HG02943 (cell line): ENCODE measurements around the gene HEATR5B.
A peak's percentile ranks its signal among the peaks of the same experiment; 100 is the strongest.
"Not testable (repeated sequence)": the region's sequence is repeated elsewhere in the genome, so short reads cannot be mapped to it uniquely, and the experiment has no call there.

Experiments
- ATAC-seq: cut with Tn5 transposase; IDR thresholded peaks from one replicate; pipeline ENCODE4 v1.9.1; 2021; ENCODE audit warnings: mild to moderate bottlenecking, low read depth, moderate library complexity; ENCODE audit not compliant: unreplicated experiment

The HEATR5B gene

DNA sequence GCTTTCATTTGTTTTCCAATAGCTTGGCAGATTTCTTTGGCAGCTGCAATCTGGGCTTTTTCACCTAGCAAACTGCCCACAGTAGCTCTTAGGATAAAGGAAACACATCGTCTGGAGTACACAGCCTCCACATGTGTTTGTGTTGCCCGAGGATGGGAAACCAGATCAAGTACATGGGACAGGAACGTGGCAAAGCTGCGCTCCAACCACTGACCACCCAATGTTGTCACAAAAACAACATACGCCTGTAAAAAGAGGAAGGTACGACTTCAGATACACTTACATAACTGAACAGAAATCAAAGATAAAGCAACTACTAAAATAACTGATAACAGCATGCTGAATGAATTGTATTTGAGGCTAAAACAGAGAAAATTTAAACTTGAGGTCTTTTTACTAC is 15.5 kb downstream of the HEATR5B start:
- ATAC-seq = no peak

DNA sequence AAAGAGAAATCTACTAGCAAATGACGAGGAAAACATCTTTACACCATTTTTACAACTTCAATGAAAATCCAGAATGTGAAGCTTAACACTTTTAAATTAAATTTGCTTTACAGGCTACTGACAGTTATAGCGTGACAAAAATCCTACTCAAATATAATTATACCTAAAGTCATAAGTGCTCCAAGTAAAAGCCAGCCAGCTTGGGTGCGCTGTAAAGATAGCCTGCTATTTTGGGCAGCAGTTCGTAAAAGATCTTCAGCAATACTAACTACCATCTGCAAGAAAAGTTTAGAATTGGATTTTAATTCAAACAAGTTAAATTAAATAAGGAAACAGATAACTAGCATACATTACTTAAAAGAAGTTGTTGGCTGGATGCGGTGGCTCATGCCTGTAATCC is 22.4 kb downstream of the HEATR5B start:
- ATAC-seq = no peak

DNA sequence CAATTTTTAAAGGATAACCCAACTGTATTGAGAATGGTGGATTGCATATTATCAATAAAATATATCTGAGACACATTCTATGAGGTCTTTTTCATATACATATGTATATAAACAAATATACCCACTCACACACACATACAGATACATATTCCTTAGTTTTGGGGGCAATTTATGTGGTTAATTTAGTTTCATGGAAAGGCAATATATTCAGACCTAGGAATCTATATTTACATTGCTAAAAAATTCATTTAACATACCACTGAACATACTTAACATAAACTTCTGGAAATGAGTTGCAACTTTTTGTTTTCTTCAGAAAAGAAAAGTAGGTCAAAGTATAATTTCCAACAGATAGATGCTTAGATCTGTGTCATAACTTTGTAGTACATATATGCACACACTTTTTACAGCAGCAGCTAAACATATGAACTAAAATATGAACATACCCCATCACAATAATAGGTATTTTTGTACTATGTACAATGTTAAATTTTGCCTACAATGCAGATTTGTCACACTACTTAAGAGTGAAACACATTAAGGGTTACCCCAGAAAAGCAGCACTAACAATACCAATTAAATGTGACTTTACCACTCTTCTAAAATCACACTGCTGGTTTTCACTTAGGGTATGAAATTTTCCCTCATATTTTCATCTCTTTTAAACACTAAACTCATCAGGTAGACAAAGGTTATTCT is 23.0 kb downstream of the HEATR5B start:
- ATAC-seq = no peak

DNA sequence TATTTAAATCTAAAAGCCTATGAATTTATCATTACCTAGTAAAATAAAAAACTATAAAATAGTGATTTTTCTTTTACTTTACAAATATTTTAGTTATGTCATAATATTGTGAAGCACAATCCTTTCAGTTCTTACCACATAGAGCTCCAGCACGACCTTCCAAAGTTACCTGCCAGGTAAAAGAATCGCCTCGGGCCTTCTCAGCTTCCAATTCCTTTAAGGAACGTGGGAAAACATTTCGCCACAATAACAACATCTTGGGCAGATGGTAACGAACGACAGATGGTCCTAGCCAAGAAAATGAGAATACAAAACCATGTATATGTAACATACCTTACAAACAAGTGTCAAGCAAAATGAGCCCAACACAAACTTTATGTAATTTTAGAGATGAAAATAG is 23.7 kb downstream of the HEATR5B start:
- no peak for ATAC-seq

DNA sequence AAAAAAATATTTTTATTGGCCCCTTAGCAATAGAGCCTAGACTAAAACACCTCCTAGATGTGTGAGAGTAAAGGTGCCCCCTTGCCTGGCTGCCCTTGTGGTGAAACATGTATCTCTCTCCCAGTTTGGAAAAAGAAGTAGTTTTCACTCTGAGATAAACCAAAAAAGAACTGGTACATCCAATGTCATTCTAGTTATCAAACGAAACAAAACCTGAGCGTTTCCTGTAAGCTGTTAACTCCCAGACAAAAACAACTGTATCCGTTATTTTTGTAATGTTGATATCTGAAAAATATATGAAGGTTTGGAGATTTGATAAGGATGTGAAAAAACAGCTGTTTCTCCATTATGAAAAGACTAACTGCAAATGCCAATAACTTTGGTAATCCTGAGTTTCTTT is 24.3 kb downstream of the HEATR5B start:
- ATAC-seq = no peak

DNA sequence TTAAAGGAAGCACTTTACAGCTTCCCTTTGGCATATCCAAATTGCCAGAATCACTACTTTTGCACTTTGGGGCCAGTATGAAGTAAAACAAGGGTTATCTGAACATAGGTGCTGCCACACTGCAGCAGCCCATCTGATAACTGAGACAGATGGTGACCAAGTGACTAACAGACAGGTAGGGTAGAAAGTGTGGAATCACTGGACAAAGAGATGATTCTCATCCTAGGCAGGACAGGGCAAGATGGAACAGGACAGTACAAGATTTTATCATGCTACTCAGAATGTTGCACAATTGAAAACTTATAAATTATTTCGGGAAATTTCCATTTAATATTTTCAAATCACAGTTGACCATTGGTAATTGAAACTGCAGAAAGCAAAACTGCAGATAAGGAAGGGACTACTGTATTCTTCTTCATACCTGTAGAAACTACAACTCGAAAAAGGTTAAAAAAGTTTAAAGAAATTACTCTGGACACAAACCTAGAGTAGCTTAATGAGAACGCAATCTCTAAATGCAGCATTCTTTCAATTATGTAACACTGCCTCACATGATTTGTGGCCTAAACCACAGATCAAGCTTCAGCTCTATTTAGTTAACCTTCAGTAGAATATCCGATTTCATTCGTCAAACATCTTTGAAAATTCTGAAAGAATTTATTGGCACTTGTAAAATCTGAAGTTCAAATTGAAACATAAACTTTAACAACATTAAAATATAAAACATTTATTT is 31.4 kb downstream of the HEATR5B start:
- ATAC-seq = no peak

DNA sequence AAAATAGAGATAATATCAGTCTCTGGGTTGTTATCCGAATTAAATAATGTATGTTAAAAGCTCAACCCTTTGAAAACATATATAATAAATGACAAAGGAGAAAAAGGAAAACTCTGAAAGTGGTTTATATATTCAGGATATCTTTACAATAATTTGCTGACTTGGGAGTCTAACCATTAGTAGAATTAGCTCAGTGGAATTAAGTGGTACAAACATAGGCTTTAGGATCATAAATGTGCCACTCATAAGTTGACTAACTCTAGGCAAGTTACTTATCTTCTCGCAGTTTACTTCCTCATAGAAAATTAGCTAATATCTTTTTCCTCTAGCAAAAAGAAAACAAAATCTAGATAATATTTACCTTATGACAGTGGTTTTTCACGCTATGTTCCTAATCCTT is 44.6 kb downstream of the HEATR5B start:
- no peak for ATAC-seq

DNA sequence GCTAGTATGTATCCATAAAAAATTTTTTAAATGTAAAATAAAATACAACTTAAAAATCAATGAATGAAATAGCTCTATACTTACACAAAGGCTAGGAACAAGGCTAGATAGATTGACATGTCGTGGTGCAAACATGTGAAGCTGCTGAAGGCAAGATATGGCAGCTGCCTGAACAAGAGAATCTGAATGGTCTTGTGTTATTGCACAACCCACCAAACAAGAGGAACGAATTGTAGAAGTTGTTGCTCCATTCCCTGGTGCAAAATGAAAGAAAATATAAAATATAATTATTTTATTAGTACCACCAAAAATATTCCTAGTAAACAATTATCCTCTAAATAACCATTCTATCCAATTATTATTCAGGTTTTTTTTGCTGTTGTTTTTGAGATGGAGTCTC is 46.4 kb downstream of the HEATR5B start:
- no peak for ATAC-seq

DNA sequence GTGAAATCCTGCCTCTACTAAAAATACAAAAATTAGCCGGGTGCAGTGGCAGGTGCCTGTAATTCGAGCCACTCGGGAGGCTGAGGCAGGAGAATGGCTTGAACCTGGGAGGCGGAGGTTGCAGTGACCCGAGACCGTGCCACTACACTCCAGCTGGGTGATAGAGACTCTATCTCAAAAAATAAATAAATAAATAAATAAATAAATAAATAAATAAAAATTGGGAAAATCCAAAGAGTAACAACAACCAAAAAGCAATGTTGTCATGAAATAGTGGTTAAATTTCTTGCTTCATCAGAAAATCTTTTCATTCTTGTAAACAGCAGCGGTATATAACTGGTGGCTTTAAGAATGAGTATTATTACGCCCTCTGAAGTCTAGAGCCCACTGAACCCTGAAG is 54.4 kb downstream of the HEATR5B start:
- ATAC-seq = no peak

DNA sequence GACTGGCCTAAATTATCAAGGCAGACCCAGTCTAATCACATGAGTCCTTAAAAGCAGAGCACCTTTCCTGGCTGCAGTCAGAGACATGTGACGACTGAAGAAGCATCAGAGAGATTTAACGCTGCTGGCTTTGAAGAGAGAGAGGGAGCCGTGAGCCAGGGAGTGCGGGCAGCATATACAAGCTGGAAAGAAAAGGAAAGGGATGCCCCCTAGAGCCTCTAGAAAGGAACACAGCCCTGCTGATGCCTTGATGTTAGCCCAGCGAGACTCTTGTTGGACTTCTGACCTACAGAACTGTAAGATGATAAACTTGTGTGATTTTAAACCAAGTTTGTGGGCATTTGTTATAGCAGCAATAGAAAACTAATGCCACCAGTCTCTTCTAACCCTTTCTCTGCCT is 58.1 kb downstream of the HEATR5B start:
- no peak for ATAC-seq

DNA sequence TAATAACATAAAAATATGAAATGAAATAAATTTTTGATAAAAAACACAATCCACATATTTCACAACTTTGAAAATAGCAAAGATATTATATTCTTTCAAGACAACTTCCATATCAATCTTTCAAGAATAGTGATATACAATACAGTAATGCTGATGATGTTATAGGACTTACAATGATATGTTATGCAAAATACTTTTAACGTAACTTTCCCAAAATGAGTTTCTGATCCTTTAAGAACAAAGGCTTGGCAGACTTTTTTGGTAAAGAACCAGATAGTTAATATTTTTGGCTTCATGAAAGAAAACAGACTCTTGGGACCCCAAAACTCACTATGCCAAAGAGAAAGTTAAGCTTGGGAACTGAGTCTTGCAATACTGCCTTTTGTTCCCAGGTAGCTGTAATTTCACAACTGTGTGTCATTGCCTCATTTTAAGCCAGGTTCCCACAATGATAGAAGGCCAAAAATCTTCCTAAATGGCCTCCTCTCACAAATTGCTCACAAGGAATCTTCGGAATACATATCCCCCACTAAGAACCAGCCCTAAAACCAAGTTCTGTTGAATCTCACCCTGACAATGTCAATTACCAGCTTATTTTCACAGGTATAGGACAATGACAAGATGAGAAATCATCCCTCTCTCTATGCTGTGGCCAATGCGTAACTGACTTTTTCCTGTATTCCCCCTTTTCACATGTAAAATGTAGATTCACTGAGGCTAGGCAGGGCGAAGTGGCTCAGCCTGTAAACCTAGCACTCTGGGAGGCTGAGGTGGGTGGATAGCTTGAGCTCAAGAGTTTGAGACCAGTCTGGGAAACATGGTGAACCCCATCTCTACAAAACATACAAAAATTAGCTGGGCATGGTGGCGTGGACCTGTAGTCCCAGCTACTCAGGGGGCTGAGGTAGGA is 63.0 kb downstream of the HEATR5B start:
- ATAC-seq = no peak

DNA sequence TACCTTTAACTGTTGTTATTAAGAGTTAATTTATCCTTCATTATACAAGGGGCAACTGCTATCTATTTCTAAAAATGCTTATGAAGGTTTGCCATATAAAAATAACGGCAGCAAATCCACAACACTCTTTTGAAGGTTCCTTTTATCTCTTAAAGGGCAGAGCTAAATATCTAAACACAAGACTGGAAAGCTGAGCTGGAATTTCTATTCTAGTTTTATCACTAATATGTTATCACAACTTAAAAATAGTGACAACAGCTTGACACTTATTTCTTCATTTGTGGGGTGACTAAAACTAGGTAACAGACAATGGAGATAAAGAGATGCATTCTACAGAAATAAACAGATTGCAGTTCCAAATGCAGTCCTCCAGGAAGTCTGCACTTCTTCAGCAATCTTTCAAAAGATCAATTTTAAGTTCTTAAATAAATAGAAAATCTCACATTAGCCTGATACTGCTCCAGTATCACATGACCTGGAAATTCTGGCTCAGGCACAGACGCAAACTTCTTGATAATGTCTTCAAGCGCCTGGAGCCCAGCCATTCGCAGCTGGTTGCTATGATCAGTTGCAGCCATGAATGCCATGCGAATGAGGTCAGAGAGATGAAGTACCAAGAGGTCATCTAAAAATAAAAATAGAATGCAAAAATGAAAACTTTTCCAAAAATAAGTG is 63.8 kb downstream of the HEATR5B start:
- ATAC-seq = no peak

DNA sequence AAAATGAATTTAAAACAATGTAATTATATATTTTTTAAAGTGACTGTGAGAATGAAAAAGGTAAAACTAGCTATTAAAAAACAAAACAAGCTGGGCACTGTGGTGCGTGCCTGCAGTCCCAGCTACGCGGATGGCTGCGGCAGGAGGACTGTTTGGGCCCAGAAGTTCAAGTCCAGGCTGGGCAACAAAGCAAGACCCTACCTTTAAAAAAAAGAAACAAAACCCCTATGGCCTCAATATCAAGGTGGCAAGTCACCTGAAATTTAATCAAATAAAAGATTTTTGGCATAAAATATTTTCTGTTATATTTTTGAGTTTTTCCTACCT is 70.9 kb downstream of the HEATR5B start:
- ATAC-seq = peak; percentile 17

DNA sequence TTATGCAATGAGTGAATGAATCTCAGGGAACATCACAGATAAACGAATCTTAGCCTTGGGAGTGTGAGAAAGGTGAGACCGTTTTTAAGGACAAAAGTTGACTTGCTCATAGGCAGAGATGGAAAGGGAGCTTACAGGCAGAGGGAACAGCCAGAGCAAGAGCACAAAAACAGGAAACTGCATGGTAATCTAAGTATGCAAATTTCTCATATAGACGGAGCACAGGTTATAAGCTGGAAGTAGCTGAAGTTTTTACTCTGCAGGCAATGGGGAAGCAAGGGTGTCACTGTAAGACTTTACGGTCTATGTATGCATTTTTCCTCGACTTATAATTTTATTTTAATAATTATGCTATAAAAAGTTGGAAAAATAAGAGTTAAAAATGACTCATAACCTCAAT is 73.0 kb downstream of the HEATR5B start:
- no peak for ATAC-seq

DNA sequence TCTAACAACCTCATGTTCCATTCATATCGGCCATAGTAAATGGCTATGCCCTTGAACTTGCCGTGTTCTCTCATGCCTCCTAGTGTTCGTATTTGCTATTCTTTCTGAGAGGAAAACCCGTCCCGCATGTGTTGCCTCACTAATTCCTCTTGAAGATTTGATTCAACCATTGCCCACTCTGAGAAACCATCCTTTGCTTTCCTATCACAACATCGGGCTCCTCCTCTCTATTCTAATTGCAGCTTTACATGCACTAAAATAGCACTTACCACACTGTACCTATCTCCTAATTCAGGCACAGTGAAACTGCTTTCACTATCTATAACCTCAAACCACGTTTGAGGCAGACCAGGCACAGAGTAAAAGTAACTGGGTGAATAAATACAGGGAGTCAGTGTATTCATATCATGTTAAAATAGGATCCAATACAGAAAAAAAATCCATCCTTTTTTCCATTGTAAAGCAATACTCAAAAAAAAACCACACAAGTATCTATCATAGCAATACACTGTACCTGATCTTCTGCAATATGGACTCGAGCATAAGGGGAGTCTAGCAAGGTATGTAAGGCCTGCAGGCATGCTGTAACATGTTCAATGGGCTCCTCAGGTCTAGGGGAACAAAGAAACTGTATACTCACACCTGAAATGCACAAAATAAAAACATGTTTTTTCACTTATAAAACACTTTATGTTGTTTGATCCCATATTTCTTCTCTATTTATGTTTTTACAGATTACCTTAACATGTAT is 78.9 kb downstream of the HEATR5B start:
- ATAC-seq = peak; percentile 90

DNA sequence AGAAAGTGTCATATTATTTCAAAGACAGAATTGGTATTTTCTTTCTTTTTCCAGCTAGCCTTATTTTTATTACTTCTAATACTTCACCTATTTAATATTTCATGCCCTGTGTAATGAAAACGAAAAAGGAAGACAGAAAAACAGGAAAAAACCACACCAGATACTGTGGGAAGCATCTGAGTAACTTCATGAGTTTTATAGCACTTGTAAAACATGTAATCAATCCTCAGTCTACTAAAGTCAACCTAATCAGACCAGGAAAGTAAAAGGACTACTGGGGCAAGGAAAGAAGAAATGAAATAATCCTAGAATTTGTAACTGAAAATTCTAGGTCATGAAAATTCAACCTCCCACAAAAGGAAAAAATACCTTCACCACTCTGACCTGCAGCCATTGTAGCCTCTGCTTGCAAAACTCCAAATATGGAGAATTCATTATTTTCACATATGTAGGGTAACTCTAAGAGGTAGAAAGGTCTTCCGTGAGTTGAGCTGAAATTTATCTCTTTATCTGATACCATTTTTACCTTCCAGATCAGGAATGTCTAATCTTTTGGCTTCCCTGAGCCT is 83.1 kb downstream of the HEATR5B start:
- no peak for ATAC-seq

DNA sequence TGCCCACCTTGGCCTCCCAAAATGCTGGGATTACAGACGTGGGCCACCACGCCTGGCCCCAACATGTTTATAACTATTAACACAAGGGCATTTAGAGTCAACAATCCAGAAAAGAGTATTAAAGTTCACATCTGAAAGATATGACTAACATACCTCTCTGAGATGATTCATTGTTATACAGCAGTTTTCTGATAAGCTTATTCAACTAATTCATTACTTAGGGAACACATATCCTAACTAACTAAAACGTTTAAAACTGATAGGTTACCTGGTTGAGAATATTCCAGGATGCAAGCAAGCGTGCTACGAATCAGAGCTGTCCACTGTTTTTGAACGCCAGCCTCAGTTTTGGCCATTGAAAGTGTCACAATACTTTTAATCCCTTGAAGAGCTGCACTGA is 83.9 kb downstream of the HEATR5B start:
- no peak for ATAC-seq

DNA sequence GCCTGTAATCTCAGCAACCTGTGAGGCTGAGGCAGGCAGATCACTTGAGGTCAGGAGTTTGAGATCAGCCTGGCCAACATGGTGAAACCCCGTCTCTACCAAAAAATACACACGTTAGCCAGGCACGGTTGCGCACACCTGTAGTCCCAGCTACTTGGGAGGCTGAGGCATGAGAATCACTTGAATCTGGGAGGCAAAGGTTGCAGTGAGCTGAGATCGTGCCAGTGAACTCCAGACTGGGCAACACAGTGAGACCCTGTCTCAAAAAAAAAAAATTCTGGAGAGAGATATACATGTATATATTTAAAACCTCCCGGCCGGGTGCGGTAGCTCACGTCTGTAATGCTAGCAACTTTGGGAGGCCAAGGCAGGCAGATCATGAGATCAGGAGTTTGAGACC is 84.8 kb downstream of the HEATR5B start:
- not testable (repeated sequence) for ATAC-seq

DNA sequence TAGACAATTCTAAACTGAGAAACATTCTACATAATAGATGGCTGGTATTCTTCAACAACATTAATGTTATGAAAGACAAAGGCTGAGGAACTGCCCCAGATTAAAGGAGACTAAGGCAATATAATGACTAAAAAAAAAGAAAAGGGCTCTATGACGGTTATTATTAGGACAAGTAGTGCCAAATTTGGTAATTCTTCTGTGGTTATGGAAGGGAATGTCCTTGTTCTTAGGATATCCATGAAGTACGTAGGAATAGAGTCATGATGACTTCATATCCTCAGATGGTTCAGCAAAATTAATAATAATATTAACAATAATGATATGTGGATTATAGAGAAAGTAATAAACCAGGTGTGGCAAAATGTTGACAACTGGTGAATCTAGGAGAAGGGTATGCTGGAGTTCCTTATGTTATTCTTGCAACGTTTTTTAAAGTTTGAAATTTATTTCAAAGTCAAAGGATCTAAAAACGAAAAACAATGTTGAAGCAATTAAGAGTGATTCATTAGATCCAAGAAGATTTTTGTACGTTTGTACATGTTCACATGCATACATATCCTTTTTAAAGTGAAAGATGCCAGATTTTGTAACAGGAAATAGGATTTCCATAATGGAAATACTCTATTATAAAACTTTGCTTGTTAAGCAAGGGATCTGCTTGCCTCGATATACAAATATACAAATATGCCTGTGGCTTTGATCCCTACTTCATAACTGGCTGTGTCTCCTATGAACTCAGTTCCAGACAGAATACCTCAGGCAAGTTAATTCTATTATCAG is 90.1 kb downstream of the HEATR5B start:
- ATAC-seq = no peak
